Mesenchymal stem cell (in vitro differentiated cells and primary cell): Measurements from ENCODE around the gene GNPAT.

Experiments used
- DNase-seq: peaks from one replicate; pipeline ENCODE4 v3.0.0-alpha.2; 2013
- H2AFZ ChIP-seq: one replicate; pipeline ENCODE4 v1.6.1; 2013; ENCODE audit warnings: low read depth, mild to moderate bottlenecking, control low read depth, inconsistent platforms, low read length, moderate library complexity
- H2AK5ac ChIP-seq: 2 replicates; pipeline ENCODE4 v1.6.1; 2013; ENCODE audit warnings: low read length, moderate library complexity, mild to moderate bottlenecking, inconsistent platforms; ENCODE audit not compliant: severe bottlenecking
- H2BK120ac ChIP-seq: one replicate; pipeline ENCODE4 v1.6.1; 2013; ENCODE audit warnings: low read depth, mild to moderate bottlenecking, inconsistent platforms, low read length, moderate library complexity
- H2BK12ac ChIP-seq, 2 experiments: one replicate each; pipeline ENCODE4 v1.6.1; 2013; ENCODE audit warnings: inconsistent platforms in 2 of 2, low read length in 2 of 2, mild to moderate bottlenecking in 2 of 2, moderate library complexity in 2 of 2, control low read depth in 1 of 2
- H2BK15ac ChIP-seq: one replicate; pipeline ENCODE4 v1.6.1; 2013; ENCODE audit warnings: mild to moderate bottlenecking, low read depth, inconsistent platforms; ENCODE audit not compliant: poor library complexity, severe bottlenecking
- H2BK5ac ChIP-seq: 2 replicates; pipeline ENCODE4 v1.6.1; 2013; ENCODE audit warnings: low read depth, mild to moderate bottlenecking, low read length, control low read depth, inconsistent platforms; ENCODE audit not compliant: poor library complexity, severe bottlenecking
- H3K14ac ChIP-seq, 2 experiments: one replicate each; pipeline ENCODE4 v1.6.1; 2013; ENCODE audit warnings: inconsistent platforms in 2 of 2, low read length in 2 of 2, control low read depth in 1 of 2, mild to moderate bottlenecking in 1 of 2, moderate library complexity in 1 of 2
- H3K18ac ChIP-seq, 2 experiments: one replicate each; pipeline ENCODE4 v1.6.1; 2013; ENCODE audit warnings: inconsistent platforms in 2 of 2, low read length in 2 of 2, control low read depth in 1 of 2, low read depth in 1 of 2, mild to moderate bottlenecking in 1 of 2
- H3K23ac ChIP-seq, 2 experiments: one replicate each; pipeline ENCODE4 v1.6.1; 2013; ENCODE audit warnings: inconsistent platforms in 2 of 2, low read length in 2 of 2, mild to moderate bottlenecking in 2 of 2, moderate library complexity in 2 of 2, control low read depth in 1 of 2
- H3K27ac ChIP-seq: 2 replicates; pipeline ENCODE4 v1.5.1; 2013; ENCODE audit warnings: mild to moderate bottlenecking, moderate library complexity, low read length, control low read depth, inconsistent platforms; ENCODE audit not compliant: poor library complexity, severe bottlenecking
- H3K27me3 ChIP-seq, 2 experiments: 2 replicates each; pipeline versions ENCODE4 v1.6.1 to v1.7.0; 2013; ENCODE audit warnings: low read length in 2 of 2, mild to moderate bottlenecking in 2 of 2, moderate library complexity in 2 of 2, control low read depth in 1 of 2, inconsistent platforms in 1 of 2; ENCODE audit not compliant: control insufficient read depth in 1 of 2, insufficient read depth in 1 of 2
- H3K36me3 ChIP-seq, 2 experiments: 2 replicates each; pipeline versions ENCODE4 v1.6.1 to v1.7.0; 2013; ENCODE audit warnings: low read length in 2 of 2, control low read depth in 1 of 2, inconsistent platforms in 1 of 2, low read depth in 1 of 2, mild to moderate bottlenecking in 1 of 2; ENCODE audit not compliant: insufficient read depth in 2 of 2, control insufficient read depth in 1 of 2
- H3K4ac ChIP-seq, 2 experiments: one replicate each; pipeline ENCODE4 v1.6.1; 2013; ENCODE audit warnings: inconsistent platforms in 2 of 2, low read length in 2 of 2, mild to moderate bottlenecking in 2 of 2, moderate library complexity in 2 of 2, control low read depth in 1 of 2, low read depth in 1 of 2
- H3K4me1 ChIP-seq: 2 replicates; pipeline ENCODE4 v1.6.1; 2013; ENCODE audit warnings: low read depth, low read length, control low read depth; ENCODE audit not compliant: control insufficient read depth, insufficient read depth
- H3K4me2 ChIP-seq: 2 replicates; pipeline ENCODE4 v1.6.1; 2013; ENCODE audit warnings: low read length, mild to moderate bottlenecking, inconsistent platforms; ENCODE audit not compliant: poor library complexity, severe bottlenecking
- H3K4me3 ChIP-seq, 2 experiments: 2 replicates each; pipeline versions ENCODE4 v1.5.1 to v1.7.0; 2013; ENCODE audit warnings: low read length in 2 of 2, mild to moderate bottlenecking in 2 of 2, control low read depth in 1 of 2, low read depth in 1 of 2; ENCODE audit not compliant: insufficient read depth in 1 of 2
- H3K79me1 ChIP-seq: replicated peaks from 2 replicates; pipeline ENCODE4 v1.6.1; 2013; ENCODE audit warnings: mild to moderate bottlenecking, control low read depth, low read length, inconsistent platforms; ENCODE audit not compliant: poor library complexity, severe bottlenecking
- H3K9ac ChIP-seq: 2 replicates; pipeline ENCODE4 v1.7.0; 2013; ENCODE audit warnings: mild to moderate bottlenecking, low read length, moderate library complexity
- H3K9me3 ChIP-seq: 2 replicates; pipeline ENCODE4 v1.7.0; 2013; ENCODE audit warnings: mild to moderate bottlenecking, low read length; ENCODE audit not compliant: control insufficient read depth
- H4K8ac ChIP-seq: one replicate; pipeline ENCODE4 v1.6.1; 2013; ENCODE audit warnings: inconsistent platforms, mild to moderate bottlenecking, low read length, moderate library complexity
- H4K91ac ChIP-seq: one replicate; pipeline ENCODE4 v1.6.1; 2013; ENCODE audit warnings: mild to moderate bottlenecking, low read length, inconsistent platforms
- WGBS: methylation state at CpG from one replicate; pipeline ENCODE4 v1.1.7; 2013; ENCODE audit warnings: mixed read lengths; 5-methylcytosine and 5-hydroxymethylcytosine counted together

Gene GNPAT

GRCh38 chr1:231240531-231240882 is 505 bp upstream of the GNPAT start:
- Histone ChIP-seq H3K27ac (no peak overlapping the region), H3K9ac (peak overlapping the region; percentile 94), H3K14ac (no peak overlapping the region), H3K79me1 (peaks cover 30% of the 10 kb centered on the region), H3K27me3 (no peaks in the 10 kb centered on the region), H3K18ac (peak overlapping the region; percentile 67), H4K91ac (peak overlapping the region; percentile 44), H3K4ac (peak overlapping the region; percentile 66 to 75), H2BK12ac (no peak overlapping the region), H2BK120ac (no peak overlapping the region), H3K4me1 (no peaks in the 10 kb centered on the region), H3K4me2 (peak overlapping the region; percentile 71), H2BK15ac (peak overlapping the region; percentile 19), H3K36me3 (peaks cover 3 to 34% of the 10 kb centered on the region in 2 experiments), H3K4me3 (peak overlapping the region; percentile 70 to 93), H4K8ac (peak overlapping the region; percentile 90), H2AK5ac (no peak overlapping the region), H2AFZ (peak overlapping the region; percentile 79), H2BK5ac (no peak overlapping the region), H3K9me3 (no peaks in the 10 kb centered on the region), H3K23ac (no peak overlapping the region)
- WGBS: 7% methylated on average over 13 of the region's 13 CpGs
- peak; percentile 39 for DNase-seq

DNA sequence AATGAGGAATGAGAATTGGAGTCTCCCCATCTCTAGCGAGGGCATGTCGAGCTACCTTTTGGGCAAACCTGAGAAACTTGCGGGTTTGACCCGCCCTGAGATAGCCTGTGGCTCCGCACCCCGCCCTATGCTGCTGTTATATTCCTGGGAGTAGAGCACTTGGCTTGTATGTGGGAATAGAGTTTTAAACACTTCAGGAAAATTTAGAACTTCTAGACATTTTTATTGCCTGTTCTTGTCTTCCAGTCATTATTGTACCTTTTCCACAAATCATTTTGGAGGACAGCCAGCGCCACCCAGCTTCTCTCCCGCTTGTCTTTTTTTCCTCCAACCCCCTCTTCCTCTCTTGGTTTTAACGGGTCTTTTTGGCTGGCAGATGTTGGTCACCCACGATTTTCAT is 738 bp downstream of the GNPAT start:
- Histone ChIP-seq H2BK15ac (no peak overlapping the region), H4K91ac (no peak overlapping the region), H2AK5ac (no peak overlapping the region), H3K9ac (peak overlapping the region; percentile 94), H3K27ac (no peak overlapping the region), H2BK5ac (no peak overlapping the region), H3K4me1 (no peaks in the 10 kb centered on the region), H2BK12ac (no peak overlapping the region), H3K4me3 (peak overlapping the region; percentile 70 to 93), H3K14ac (no peak overlapping the region), H3K4ac (peak overlapping the region in 1 of 2 experiments; percentile 1), H3K9me3 (no peaks in the 10 kb centered on the region), H2AFZ (no peak overlapping the region), H3K23ac (no peak overlapping the region), H3K4me2 (peak overlapping the region; percentile 67), H3K27me3 (no peaks in the 10 kb centered on the region), H4K8ac (no peak overlapping the region), H2BK120ac (peak overlapping the region; percentile 21), H3K36me3 (peaks cover 3 to 30% of the 10 kb centered on the region in 2 experiments), H3K18ac (no peak overlapping the region), H3K79me1 (peaks cover 31% of the 10 kb centered on the region)
- no peak for DNase-seq
- 2% methylated on average over 7 of the region's 10 CpGs for WGBS

DNA sequence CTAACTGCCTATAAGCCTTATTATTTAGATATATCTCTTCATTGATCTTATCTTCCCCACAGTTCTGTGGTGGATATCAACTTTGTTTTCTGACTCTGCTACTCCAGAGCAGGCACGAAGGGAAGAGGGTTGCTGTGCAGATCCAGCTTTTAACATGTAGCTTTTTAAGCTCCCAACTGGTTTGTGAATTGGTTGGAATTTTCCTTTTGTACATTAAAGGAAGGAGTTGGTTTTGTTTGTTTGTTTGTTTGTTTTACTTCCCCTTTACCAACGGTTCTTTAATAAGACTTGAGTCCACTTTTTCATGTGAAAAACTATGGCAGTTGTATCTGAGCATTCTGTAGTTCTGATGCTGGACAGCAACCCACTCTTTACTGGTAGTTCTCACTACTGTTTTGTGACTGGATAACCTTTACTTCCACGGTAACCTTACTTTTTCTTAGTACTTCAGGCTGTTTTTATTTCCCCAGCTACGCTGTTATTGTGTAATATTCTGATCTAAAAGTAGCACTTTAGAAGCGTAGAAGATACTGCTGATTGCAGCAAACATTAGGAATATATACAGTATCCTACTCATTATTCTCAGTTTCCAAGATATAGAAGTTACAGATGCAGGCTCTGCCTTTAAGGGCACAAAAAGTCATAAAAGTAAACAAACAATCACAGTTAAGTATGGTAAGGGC is 1.6 kb downstream of the GNPAT start:
- Histone ChIP-seq H3K4me3 (peak overlapping the region in 1 of 2 experiments; percentile 93), H3K9ac (peak overlapping the region; percentile 94), H3K36me3 (peaks cover 0 to 27% of the 10 kb centered on the region in 2 experiments), H3K27me3 (no peaks in the 10 kb centered on the region), H3K9me3 (peaks cover 3% of the 10 kb centered on the region), H2AFZ (no peak overlapping the region), H3K4me2 (peak overlapping the region; percentile 18), H2BK120ac (no peak overlapping the region), H3K4me1 (no peaks in the 10 kb centered on the region), H4K8ac (no peak overlapping the region), H3K4ac (no peak overlapping the region), H4K91ac (no peak overlapping the region), H3K18ac (no peak overlapping the region), H2BK12ac (no peak overlapping the region), H3K79me1 (peaks cover 31% of the 10 kb centered on the region), H2BK5ac (no peak overlapping the region), H3K23ac (no peak overlapping the region), H3K14ac (no peak overlapping the region), H2AK5ac (no peak overlapping the region), H3K27ac (no peak overlapping the region), H2BK15ac (no peak overlapping the region)
- 81% methylated on average over 1 of the region's 5 CpGs for WGBS
- DNase-seq: peak; percentile 56

- Histone ChIP-seq H3K18ac (no peak overlapping the region), H3K4ac (no peak overlapping the region), H3K27ac (no peak overlapping the region), H3K4me3 (no peak overlapping the region), H2BK12ac (no peak overlapping the region), H3K23ac (no peak overlapping the region), H3K27me3 (no peaks in the 10 kb centered on the region), H2BK15ac (no peak overlapping the region), H3K4me2 (no peak overlapping the region), H4K91ac (no peak overlapping the region), H4K8ac (no peak overlapping the region), H2BK5ac (no peak overlapping the region), H3K4me1 (no peaks in the 10 kb centered on the region), H2AK5ac (no peak overlapping the region), H3K9me3 (peaks cover 43% of the 10 kb centered on the region), H2AFZ (no peak overlapping the region), H3K36me3 (peaks cover 3 to 47% of the 10 kb centered on the region in 2 experiments), H3K9ac (no peak overlapping the region), H3K79me1 (peaks cover 31% of the 10 kb centered on the region), H2BK120ac (no peak overlapping the region), H3K14ac (no peak overlapping the region)
- WGBS: no CpG with 5 or more reads among the region's 1 CpG
- peak; percentile 35 for DNase-seq
These were observed 7.8 kb downstream of the GNPAT start for GRCh38 chr1:231248778-231249177.
